ENCODE measurements around the gene C19orf25.

GRCh38 chr19:1483131-1483978 lies 4.3 kb upstream of the C19orf25 start:
- no peak for TF ChIP-seq REST (IDR thresholded peaks at IDR 0.05; ENCODE audit: insufficient replicate concordance, low read depth)
- TF ChIP-seq CTCF (IDR thresholded peaks at IDR 0.05; ENCODE audit: insufficient read depth, low read length), result no peak
- no peak for TF ChIP-seq GABPA (IDR thresholded peaks at IDR 0.05; ENCODE audit: low read depth)
- no peak for TF ChIP-seq POLR2AphosphoS5 (IDR thresholded peaks at IDR 0.05; ENCODE audit: low read depth)
- TF ChIP-seq SPI1 (IDR thresholded peaks at IDR 0.05; ENCODE audit: borderline replicate concordance, low read depth), result no peak
